ENCODE results near the gene EFHB.

EFHB gene

DNA sequence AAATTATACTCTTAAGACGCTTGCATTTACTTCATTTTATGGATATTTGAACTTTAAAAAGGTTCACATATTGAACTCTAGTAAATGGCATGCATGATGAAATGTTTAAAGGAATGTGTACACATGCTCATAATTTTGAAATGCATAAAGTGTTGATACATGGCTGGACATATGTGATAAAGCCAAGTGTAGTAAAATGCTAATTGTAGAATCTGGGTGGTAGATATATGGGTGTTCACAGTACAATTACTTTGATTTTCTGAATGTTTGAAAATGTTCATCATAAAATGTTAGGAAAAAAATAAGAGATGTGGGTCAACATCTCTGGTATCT is 4.2 kb upstream of the EFHB start:
- TF ChIP-seq Cebpa-rat (IDR thresholded peaks at IDR 0.05), result no peak
- Histone ChIP-seq H3K36me3 (no peaks in the 10 kb centered on the region), H3K4me3 (no peak overlapping the region), H3K27me3 (no peaks in the 10 kb centered on the region), H3K9ac (no peak overlapping the region), H3K27ac (no peak overlapping the region), H3K9me3 (replicated peaks in 1 of 11) (peaks cover 0 to 3% (median 0%) of the 10 kb centered on the region in 11 experiments; a peak in 1 of 22 replicates), H4K20me1 (no peaks in the 10 kb centered on the region), H3K4me2 (no peak overlapping the region), H3K4me1 (peaks cover 0 to 2% (median 0%) of the 10 kb centered on the region in 10 experiments; a peak in 2 of 20 replicates)

DNA sequence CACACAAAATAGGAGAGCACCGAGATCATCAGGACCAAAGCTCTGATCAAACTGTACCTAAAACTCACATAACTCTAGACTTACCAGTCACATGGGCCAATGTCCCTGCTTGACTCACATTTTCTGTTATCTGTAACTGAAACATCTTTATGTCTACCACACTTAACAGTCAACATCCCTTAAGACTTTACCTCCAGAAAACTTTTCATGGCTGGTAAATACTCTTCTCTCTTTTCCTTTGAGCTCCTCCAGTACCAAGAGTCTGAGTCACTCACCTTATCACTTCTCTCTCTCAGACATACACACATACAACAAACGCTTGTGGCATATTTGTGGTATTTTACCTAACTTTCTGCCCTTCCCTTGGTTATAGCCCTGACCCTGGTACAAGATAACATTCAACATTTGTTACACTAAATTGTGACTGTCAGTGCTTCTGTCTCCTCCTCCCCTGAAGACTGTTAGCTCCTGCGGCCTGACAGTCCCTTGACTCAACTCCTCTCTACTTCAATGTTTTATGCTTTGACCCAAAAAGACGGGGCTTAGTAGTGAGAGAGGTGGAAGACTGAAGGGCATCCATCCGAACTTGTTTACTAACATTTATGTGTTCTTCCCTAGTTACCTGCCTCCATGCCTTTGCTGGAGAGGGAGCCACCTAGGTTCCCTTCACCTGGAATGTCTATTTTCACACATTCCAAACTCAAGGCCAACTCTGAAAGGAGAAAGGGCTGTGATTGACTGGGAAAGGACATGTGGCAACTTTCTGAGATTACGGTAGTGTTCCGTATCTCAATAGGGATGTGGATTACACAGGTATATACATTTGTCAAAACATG is 3.7 kb upstream of the EFHB start:
- Histone ChIP-seq H3K4me2 (no peak overlapping the region), H3K36me3 (no peaks in the 10 kb centered on the region), H3K9me3 (replicated peaks in 1 of 11) (peaks cover 0 to 2% (median 0%) of the 10 kb centered on the region in 11 experiments; a peak in 1 of 22 replicates), H3K27ac (no peak overlapping the region), H3K9ac (no peak overlapping the region), H3K4me1 (peaks cover 0 to 8% (median 0%) of the 10 kb centered on the region in 10 experiments; a peak in 6 of 20 replicates), H3K4me3 (no peak overlapping the region), H3K27me3 (no peaks in the 10 kb centered on the region), H4K20me1 (no peaks in the 10 kb centered on the region)
- TF ChIP-seq Cebpa-rat (IDR thresholded peaks at IDR 0.05), result no peak

DNA sequence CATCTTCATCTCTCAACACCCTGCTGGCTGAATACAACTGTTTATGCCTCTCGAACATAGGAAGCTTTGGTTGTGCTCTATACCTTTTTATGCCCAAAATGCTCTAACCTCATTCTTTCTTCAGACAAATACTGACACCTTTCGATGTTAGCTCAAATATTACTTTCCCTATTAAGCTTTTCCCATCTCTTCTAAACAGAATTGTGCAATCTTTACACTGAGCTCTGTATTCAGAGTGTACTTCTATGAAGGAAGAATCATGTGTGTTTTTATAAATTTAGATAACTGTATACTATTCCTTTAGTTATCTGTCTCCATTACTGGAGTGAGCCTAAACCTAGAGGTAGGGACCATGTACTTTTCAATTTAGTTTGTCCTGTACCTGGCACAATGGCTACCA is 1.6 kb downstream of the EFHB start:
- no peak for TF ChIP-seq Cebpa-rat (IDR thresholded peaks at IDR 0.05)
- H3K4me3 ChIP-seq, result no peak overlapping the region
- no peaks in the 10 kb centered on the region for H3K27me3 ChIP-seq
- peak overlapping the region in 3 of 11 experiments; percentile 73 to 85 (median 74); a peak in 4 of 22 replicates for H3K27ac ChIP-seq
- H3K9ac ChIP-seq, result no peak overlapping the region
- peaks cover 5 to 31% (median 18%) of the 10 kb centered on the region in 10 experiments; a peak in 17 of 20 replicates for H3K4me1 ChIP-seq
- H3K4me2 ChIP-seq, result peak overlapping the region in 6 of 11 experiments; percentile 15 to 90 (median 82); a peak in 9 of 22 replicates
- H3K36me3 ChIP-seq, result no peaks in the 10 kb centered on the region
- peaks cover 0 to 7% (median 0%) of the 10 kb centered on the region in 11 experiments; a peak in 5 of 22 replicates for H4K20me1 ChIP-seq
- no peaks in the 10 kb centered on the region for H3K9me3 ChIP-seq (replicated peaks in 1 of 11)

DNA sequence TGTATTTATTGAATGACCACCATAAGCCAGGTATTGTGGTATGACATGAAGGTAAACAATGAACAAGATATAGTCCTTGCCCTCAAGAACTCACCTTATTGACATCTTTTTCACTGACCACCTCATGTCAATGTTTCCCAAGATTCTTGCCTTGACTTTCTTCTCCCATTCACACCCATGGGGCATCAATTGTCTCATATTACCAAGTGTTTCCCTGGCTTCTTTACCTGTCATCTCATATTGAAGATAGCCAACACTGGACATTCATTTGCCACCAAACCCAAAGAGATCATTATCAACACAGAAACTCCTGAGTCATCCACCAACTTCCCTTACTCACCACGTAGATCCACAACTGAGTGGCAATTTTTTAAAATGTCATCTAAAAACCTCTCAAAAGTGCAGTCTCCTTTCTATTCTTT is 2.2 kb downstream of the EFHB start:
- H4K20me1 ChIP-seq, result peaks cover 0 to 7% (median 0%) of the 10 kb centered on the region in 11 experiments; a peak in 5 of 22 replicates
- peak overlapping the region in 9 of 11 experiments; percentile 16 to 90 (median 74); a peak in 19 of 22 replicates for H3K4me2 ChIP-seq
- no peaks in the 10 kb centered on the region for H3K36me3 ChIP-seq
- H3K4me1 ChIP-seq, result peaks cover 5 to 31% (median 18%) of the 10 kb centered on the region in 10 experiments; a peak in 17 of 20 replicates
- H3K27me3 ChIP-seq, result no peaks in the 10 kb centered on the region
- no peak for TF ChIP-seq Cebpa-rat (IDR thresholded peaks at IDR 0.05)
- peak overlapping the region in 4 of 11 experiments; percentile 28 to 67 (median 52); a peak in 7 of 22 replicates for H3K9ac ChIP-seq
- peak overlapping the region in 2 of 10 experiments; percentile 7 to 10; a peak in 2 of 20 replicates for H3K4me3 ChIP-seq
- no peaks in the 10 kb centered on the region for H3K9me3 ChIP-seq (replicated peaks in 1 of 11)
- peak overlapping the region in 7 of 11 experiments; percentile 3 to 85 (median 47); a peak in 11 of 22 replicates for H3K27ac ChIP-seq

DNA sequence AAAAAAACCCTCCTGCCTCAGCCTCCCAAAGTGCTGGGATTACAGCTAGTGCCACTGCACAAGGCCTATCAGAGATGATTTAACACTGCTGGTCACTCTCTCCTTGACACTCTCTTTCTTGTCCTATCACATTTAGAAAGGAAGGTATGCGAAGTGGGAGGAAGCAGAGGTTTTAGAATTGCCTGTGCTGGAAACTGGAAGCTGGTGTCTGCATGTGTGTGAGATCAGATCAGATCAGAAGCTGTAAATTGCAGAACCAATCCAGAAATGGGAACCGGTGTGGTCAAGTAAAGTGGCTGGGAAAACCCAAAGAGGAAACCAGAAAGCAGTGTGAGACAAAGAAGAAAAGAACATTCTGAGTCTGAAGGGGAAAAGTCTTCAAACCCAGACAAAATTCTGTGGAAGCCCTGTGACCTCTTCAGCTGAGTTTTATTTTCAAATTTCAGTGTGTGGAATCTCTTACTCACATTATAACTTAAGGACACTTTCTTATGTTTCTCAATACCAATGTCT is 2.8 kb downstream of the EFHB start:
- peak overlapping the region in 3 of 10 experiments; percentile 7 to 15 (median 10); a peak in 4 of 20 replicates for H3K4me3 ChIP-seq
- peak overlapping the region in 10 of 11 experiments; percentile 5 to 90 (median 72); a peak in 19 of 22 replicates for H3K4me2 ChIP-seq

DNA sequence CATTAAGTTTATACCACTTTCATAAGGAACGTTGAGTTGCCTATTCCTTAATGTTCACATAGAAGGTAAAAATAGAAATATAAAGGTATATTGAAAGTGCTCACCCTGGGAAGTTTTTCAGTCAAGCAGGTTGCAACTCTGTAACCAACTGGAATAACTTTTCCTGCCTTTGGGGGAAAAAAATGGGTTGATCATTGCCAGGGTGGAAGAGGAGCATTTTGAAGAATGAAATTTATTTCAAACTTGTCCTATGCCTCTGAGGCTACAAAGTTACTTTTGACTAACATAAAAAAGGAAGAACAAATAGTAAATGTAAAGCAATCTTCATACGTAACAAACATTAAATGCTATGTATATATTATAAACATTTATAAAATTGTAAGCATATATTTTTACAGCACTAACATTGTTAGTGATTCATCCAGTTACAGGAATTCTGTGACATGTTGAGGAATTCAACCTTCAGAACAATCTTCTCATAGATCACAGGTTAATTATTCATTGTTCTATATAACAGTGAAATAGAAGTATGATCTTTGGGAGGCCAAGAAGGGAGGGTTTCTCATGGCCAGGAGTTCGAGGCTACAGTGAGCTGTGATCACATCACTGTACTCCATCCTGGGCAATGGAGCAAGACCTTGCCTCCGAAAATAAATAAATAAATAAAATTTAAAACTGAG is 13.5 kb downstream of the EFHB start:
- Histone ChIP-seq H3K27ac (no peak overlapping the region), H3K4me1 (no peaks in the 10 kb centered on the region), H3K4me3 (no peak overlapping the region), H3K9ac (no peak overlapping the region), H4K20me1 (no peaks in the 10 kb centered on the region), H3K9me3 (replicated peaks in 1 of 11) (no peaks in the 10 kb centered on the region), H3K36me3 (no peaks in the 10 kb centered on the region), H3K27me3 (no peaks in the 10 kb centered on the region), H3K4me2 (no peak overlapping the region)
- no peak for TF ChIP-seq Cebpa-rat (IDR thresholded peaks at IDR 0.05)

More for the DNA sequence above, 2.8 kb downstream of the EFHB start:
- peak overlapping the region in 7 of 11 experiments; percentile 3 to 85 (median 47); a peak in 12 of 22 replicates for H3K27ac ChIP-seq
- no peaks in the 10 kb centered on the region for H3K9me3 ChIP-seq (replicated peaks in 1 of 11)
- H3K36me3 ChIP-seq, result no peaks in the 10 kb centered on the region
- H3K4me1 ChIP-seq, result peaks cover 5 to 31% (median 18%) of the 10 kb centered on the region in 10 experiments; a peak in 17 of 20 replicates
- H4K20me1 ChIP-seq, result peaks cover 0 to 7% (median 0%) of the 10 kb centered on the region in 11 experiments; a peak in 5 of 22 replicates
- peak overlapping the region in 4 of 11 experiments; percentile 28 to 67 (median 52); a peak in 7 of 22 replicates for H3K9ac ChIP-seq
- H3K27me3 ChIP-seq, result no peaks in the 10 kb centered on the region
- no peak for TF ChIP-seq Cebpa-rat (IDR thresholded peaks at IDR 0.05)

DNA sequence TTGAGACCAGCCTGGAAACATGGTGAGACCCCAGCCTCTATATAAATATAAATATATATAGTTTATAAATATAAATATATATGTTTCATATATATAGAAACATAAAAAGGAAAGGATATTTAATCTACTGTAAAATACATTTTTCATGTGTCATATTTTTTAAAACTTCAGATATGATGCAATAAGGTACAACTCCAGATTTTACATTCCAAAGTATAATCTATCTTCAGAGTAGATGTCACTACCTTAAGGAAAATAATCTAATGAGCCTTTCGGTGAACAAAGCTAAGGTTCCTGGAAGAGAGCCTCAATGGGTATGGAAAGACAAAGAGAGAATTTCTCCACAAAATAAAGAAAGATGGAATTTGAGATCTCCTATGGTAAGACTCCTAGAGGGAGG is 16.9 kb downstream of the EFHB start:
- peaks cover 0 to 18% (median 7%) of the 10 kb centered on the region in 11 experiments; a peak in 16 of 22 replicates for H3K9me3 ChIP-seq (replicated peaks in 1 of 11)
- no peak overlapping the region for H3K4me2 ChIP-seq
- no peaks in the 10 kb centered on the region for H4K20me1 ChIP-seq
- H3K9ac ChIP-seq, result no peak overlapping the region
- no peak overlapping the region for H3K4me3 ChIP-seq
- H3K4me1 ChIP-seq, result no peaks in the 10 kb centered on the region
- H3K36me3 ChIP-seq, result no peaks in the 10 kb centered on the region
- no peak overlapping the region for H3K27ac ChIP-seq
- no peak for TF ChIP-seq Cebpa-rat (IDR thresholded peaks at IDR 0.05)
- H3K27me3 ChIP-seq, result no peaks in the 10 kb centered on the region

DNA sequence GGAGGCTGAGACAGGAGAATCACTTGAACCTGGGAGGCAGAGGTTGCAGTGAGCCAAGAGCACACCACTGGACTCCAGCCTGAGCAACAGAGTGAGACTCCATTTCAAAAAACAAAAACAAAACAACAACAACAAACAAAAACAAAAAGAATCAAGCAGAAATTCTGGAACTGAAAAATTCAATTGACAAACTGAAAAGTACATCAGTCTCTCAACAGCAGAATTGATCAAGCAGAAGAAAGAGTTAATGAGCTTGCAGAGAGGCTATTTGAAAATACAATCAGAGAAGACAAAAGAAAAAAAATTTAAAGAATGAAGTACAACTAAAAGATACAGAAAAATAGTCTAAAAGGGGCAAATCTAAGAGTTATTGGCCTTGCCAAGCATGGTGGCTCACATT is 22.6 kb downstream of the EFHB start:
- no peaks in the 10 kb centered on the region for H3K4me1 ChIP-seq
- no peak overlapping the region for H3K27ac ChIP-seq
- no peak for TF ChIP-seq Cebpa-rat (IDR thresholded peaks at IDR 0.05)
- H3K4me3 ChIP-seq, result no peak overlapping the region
- no peak overlapping the region for H3K4me2 ChIP-seq
- no peak overlapping the region for H3K9ac ChIP-seq
- H3K36me3 ChIP-seq, result no peaks in the 10 kb centered on the region
- H3K9me3 ChIP-seq (replicated peaks in 1 of 11), result peaks cover 20 to 47% (median 36%) of the 10 kb centered on the region in 11 experiments
- no peaks in the 10 kb centered on the region for H3K27me3 ChIP-seq
- H4K20me1 ChIP-seq, result no peaks in the 10 kb centered on the region

DNA sequence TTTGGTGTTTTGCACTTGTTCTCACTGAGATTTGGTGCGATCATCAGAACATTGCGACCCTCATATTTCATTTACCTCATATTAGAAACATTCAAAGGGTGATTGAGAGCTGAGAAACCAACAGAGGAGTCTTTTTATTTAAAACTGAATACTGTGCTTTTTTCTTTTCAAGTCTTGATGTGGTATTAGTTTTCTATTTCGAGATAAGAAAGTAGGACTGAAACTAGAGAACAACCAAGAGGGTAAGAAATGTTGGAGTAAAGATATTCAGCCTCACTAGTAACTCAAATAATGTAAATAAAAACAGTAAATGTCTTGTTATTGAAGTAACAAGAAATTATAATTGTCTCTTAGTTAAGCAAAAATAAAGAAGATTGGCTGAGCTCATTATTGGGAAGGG is 26.5 kb downstream of the EFHB start:
- Histone ChIP-seq H4K20me1 (no peaks in the 10 kb centered on the region), H3K4me3 (no peak overlapping the region), H3K27me3 (no peaks in the 10 kb centered on the region), H3K4me2 (no peak overlapping the region), H3K36me3 (no peaks in the 10 kb centered on the region), H3K4me1 (no peaks in the 10 kb centered on the region), H3K9ac (no peak overlapping the region), H3K9me3 (replicated peaks in 1 of 11) (peaks cover 18 to 39% (median 25%) of the 10 kb centered on the region in 11 experiments), H3K27ac (no peak overlapping the region)
- TF ChIP-seq Cebpa-rat (IDR thresholded peaks at IDR 0.05), result no peak
